ENCODE measurements around the gene GJB3.

The GJB3 gene

GRCh38 chr1:34779526-34779925 is 1.5 kb upstream of the GJB3 start:
- no peak for TF ChIP-seq YY1 (IDR thresholded peaks at IDR 0.05; ENCODE audit: low read depth)
- no peak for TF ChIP-seq REST (IDR thresholded peaks at IDR 0.05; ENCODE audit: low read depth)
- TF ChIP-seq EGR1 (IDR thresholded peaks at IDR 0.05): no peak
- TF ChIP-seq EP300 (IDR thresholded peaks at IDR 0.05; ENCODE audit: borderline replicate concordance): no peak
- TF ChIP-seq TCF12 (IDR thresholded peaks at IDR 0.05; ENCODE audit: low read depth): no peak
- TF ChIP-seq CEBPB (IDR thresholded peaks at IDR 0.05): no peak
- no peak for TF ChIP-seq MAX (IDR thresholded peaks at IDR 0.05)
- TF ChIP-seq RAD21 (IDR thresholded peaks at IDR 0.05; ENCODE audit: low read depth): no peak
- no peak for TF ChIP-seq ZBTB7A (IDR thresholded peaks at IDR 0.05; ENCODE audit: low read depth)
- TF ChIP-seq CREB1 (IDR thresholded peaks at IDR 0.05; ENCODE audit: low read depth): no peak
- no peak for TF ChIP-seq FOXM1 (IDR thresholded peaks at IDR 0.05; ENCODE audit: borderline replicate concordance, low read depth)
- no peak for TF ChIP-seq TEAD4 (IDR thresholded peaks at IDR 0.05)
- no peak for TF ChIP-seq USF1 (IDR thresholded peaks at IDR 0.05)
- TF ChIP-seq TAF1 (IDR thresholded peaks at IDR 0.05; ENCODE audit: low read depth): no peak
- no peak for TF ChIP-seq NFIC (IDR thresholded peaks at IDR 0.05)

GRCh38 chr1:34779962-34780361 is 1.1 kb upstream of the GJB3 start:
- TF ChIP-seq FOXM1 (IDR thresholded peaks at IDR 0.05; ENCODE audit: borderline replicate concordance, low read depth) (no peak), YY1 (IDR thresholded peaks at IDR 0.05; ENCODE audit: low read depth) (no peak), TCF12 (IDR thresholded peaks at IDR 0.05; ENCODE audit: low read depth) (no peak), TEAD4 (IDR thresholded peaks at IDR 0.05) (no peak), RAD21 (IDR thresholded peaks at IDR 0.05; ENCODE audit: low read depth) (no peak), EP300 (IDR thresholded peaks at IDR 0.05; ENCODE audit: borderline replicate concordance) (no peak), TAF1 (IDR thresholded peaks at IDR 0.05; ENCODE audit: low read depth) (no peak), EGR1 (IDR thresholded peaks at IDR 0.05) (no peak), CEBPB (IDR thresholded peaks at IDR 0.05) (no peak), CREB1 (IDR thresholded peaks at IDR 0.05; ENCODE audit: low read depth) (no peak), ZBTB7A (IDR thresholded peaks at IDR 0.05; ENCODE audit: low read depth) (no peak), USF1 (IDR thresholded peaks at IDR 0.05) (no peak), REST (IDR thresholded peaks at IDR 0.05; ENCODE audit: low read depth) (no peak), MAX (IDR thresholded peaks at IDR 0.05) (no peak), NFIC (IDR thresholded peaks at IDR 0.05) (no peak)

- TF ChIP-seq TEAD4 (IDR thresholded peaks at IDR 0.05) (no peak), TAF1 (IDR thresholded peaks at IDR 0.05; ENCODE audit: low read depth) (no peak), RAD21 (IDR thresholded peaks at IDR 0.05; ENCODE audit: low read depth) (no peak), USF1 (IDR thresholded peaks at IDR 0.05) (no peak), CEBPB (IDR thresholded peaks at IDR 0.05) (no peak), YY1 (IDR thresholded peaks at IDR 0.05; ENCODE audit: low read depth) (no peak), CREB1 (IDR thresholded peaks at IDR 0.05; ENCODE audit: low read depth) (no peak), REST (IDR thresholded peaks at IDR 0.05; ENCODE audit: low read depth) (no peak), EGR1 (IDR thresholded peaks at IDR 0.05) (no peak), MAX (IDR thresholded peaks at IDR 0.05) (no peak), FOXM1 (IDR thresholded peaks at IDR 0.05; ENCODE audit: borderline replicate concordance, low read depth) (no peak), TCF12 (IDR thresholded peaks at IDR 0.05; ENCODE audit: low read depth) (no peak), NFIC (IDR thresholded peaks at IDR 0.05) (no peak)
Observed at GRCh38 chr1:34780528-34780927, 486 bp upstream of the GJB3 start.
